ENCODE data around the gene MILR1. TPM values are rescaled to one million over a fixed set of nuclear protein-coding genes. Genes with fewer than 3 reads are reported as not detected.

Gene MILR1
- total RNA-seq, 1 experiment from 2014 or later = 2.4 TPM

- DNase-seq (ENCODE audit: extremely low read depth, low read depth) = no peak
Measured at GRCh38 chr17:64500487-64500859, 51.6 kb downstream of the MILR1 start.

GRCh38 chr17:64500862-64501765 is 52.2 kb downstream of the MILR1 start:
- DNase-seq (ENCODE audit: extremely low read depth, low read depth) = no peak

GRCh38 chr17:64502021-64502420 is 53.1 kb downstream of the MILR1 start:
- DNase-seq (ENCODE audit: extremely low read depth, low read depth) = no peak

- DNase-seq (ENCODE audit: extremely low read depth, low read depth) = no peak
Measured at GRCh38 chr17:64502809-64503208, 53.9 kb downstream of the MILR1 start.

- DNase-seq (ENCODE audit: extremely low read depth, low read depth) = no peak
Measured at GRCh38 chr17:64503341-64503740, 54.4 kb downstream of the MILR1 start.

GRCh38 chr17:64503821-64504768 is 55.2 kb downstream of the MILR1 start:
- DNase-seq (ENCODE audit: extremely low read depth, low read depth) = no peak

GRCh38 chr17:64504769-64505339 is 55.9 kb downstream of the MILR1 start:
- peak; percentile 56 for DNase-seq (ENCODE audit: extremely low read depth, low read depth)

GRCh38 chr17:64505340-64506200 is 56.7 kb downstream of the MILR1 start:
- DNase-seq (ENCODE audit: extremely low read depth, low read depth) = peak; percentile 83

GRCh38 chr17:64506201-64506575 is 57.3 kb downstream of the MILR1 start, which contains the start of gene DDX5:
DDX5 (minus strand) TSS chr17:64506289; CDS start chr17:64506119, 170 bp downstream.
- peak; percentile 98 for DNase-seq (ENCODE audit: extremely low read depth, low read depth)

- DNase-seq (ENCODE audit: extremely low read depth, low read depth) = peak; percentile 93
Measured at GRCh38 chr17:64506576-64507412, 57.9 kb downstream of the MILR1 start, which contains the start of gene CEP95. CEP95 (plus strand) TSS chr17:64506977; CDS start chr17:64507098, 121 bp downstream.

- peak; percentile 46 for DNase-seq (ENCODE audit: extremely low read depth, low read depth)
Measured at GRCh38 chr17:64507413-64507782, 58.5 kb downstream of the MILR1 start.

- no peak for DNase-seq (ENCODE audit: extremely low read depth, low read depth)
Measured at GRCh38 chr17:64508683-64509082, 59.8 kb downstream of the MILR1 start.

GRCh38 chr17:64509179-64509578 is 60.3 kb downstream of the MILR1 start:
- DNase-seq (ENCODE audit: extremely low read depth, low read depth) = no peak

- no peak for DNase-seq (ENCODE audit: extremely low read depth, low read depth)
Measured at GRCh38 chr17:64515419-64515818, 66.5 kb downstream of the MILR1 start.

GRCh38 chr17:64515829-64516228 is 66.9 kb downstream of the MILR1 start:
- DNase-seq (ENCODE audit: extremely low read depth, low read depth) = no peak

Data from NCI-H460 (cell line).